ENCODE data around the gene DMBT1.

GRCh38 chr10:122558452-122558851, 2.1 kb upstream of the DMBT1 start:
- TF ChIP-seq, protein P1, sequence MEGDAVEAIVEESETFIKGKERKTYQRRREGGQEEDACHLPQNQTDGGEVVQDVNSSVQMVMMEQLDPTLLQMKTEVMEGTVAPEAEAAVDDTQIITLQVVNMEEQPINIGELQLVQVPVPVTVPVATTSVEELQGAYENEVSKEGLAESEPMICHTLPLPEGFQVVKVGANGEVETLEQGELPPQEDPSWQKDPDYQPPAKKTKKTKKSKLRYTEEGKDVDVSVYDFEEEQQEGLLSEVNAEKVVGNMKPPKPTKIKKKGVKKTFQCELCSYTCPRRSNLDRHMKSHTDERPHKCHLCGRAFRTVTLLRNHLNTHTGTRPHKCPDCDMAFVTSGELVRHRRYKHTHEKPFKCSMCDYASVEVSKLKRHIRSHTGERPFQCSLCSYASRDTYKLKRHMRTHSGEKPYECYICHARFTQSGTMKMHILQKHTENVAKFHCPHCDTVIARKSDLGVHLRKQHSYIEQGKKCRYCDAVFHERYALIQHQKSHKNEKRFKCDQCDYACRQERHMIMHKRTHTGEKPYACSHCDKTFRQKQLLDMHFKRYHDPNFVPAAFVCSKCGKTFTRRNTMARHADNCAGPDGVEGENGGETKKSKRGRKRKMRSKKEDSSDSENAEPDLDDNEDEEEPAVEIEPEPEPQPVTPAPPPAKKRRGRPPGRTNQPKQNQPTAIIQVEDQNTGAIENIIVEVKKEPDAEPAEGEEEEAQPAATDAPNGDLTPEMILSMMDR (IDR thresholded peaks at IDR 0.05): no peak
- no peak for TF ChIP-seq POLR2A (IDR thresholded peaks at IDR 0.05)
